ENCODE data around the gene FBXL22.

The FBXL22 gene

DNA sequence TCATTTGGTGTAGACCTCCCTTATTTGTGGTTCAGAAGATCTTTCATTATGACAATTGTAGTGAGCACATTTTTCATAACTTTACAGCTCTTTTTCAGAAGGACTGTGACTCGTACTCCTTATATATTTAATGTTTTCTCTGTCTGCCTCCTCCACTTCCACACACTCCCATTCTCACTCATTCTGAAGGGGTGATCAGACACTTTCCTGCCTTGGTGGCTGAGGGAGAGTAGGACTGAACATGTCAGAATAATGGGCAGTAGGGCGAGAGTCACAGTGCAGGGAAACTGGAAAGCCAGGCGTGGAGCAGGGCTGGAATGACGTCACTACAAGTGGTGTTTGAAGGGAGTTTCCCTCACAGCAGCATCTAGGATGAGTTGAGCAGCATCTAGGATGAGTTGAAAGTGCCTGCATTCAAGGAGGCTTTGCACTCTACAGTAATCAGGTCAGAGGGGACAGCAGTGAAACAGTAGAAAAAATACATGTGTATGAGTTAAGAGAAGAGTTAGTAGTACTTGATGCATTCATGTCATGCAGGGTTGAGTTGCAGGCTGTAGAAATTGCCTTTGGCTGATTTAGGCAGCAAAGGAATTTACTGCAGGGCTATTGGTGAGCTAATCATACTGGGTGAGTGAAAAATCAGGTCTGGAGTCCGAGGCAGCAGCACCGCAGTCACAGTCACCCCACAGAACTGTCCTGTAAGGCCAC lies 36.3 kb upstream of the FBXL22 start:
- Histone ChIP-seq H3K4me2 (ENCODE audit: low read length) (peak overlapping the region; percentile 33), H3K79me2 (ENCODE audit: low read length) (no peaks in the 10 kb centered on the region; the same call in 1 of the 2 replicates), H3K4me1 (ENCODE audit: low read length) (peaks cover 20% of the 10 kb centered on the region), H2AFZ (ENCODE audit: low read depth, low read length) (no peak overlapping the region), H3K9me3 (ENCODE audit: insufficient read depth, low read length) (no peaks in the 10 kb centered on the region), H3K36me3 (replicated peaks; ENCODE audit: low read depth, low read length) (peaks cover 60% of the 10 kb centered on the region), H3K9ac (ENCODE audit: low read length) (no peak overlapping the region), H3K27me3 (ENCODE audit: low read depth, low read length) (no peaks in the 10 kb centered on the region), H3K27ac (ENCODE audit: low read length) (no peak overlapping the region), H3K4me3 (ENCODE audit: low read length) (no peak overlapping the region), H4K20me1 (ENCODE audit: insufficient read depth, low read length) (peaks cover 20% of the 10 kb centered on the region; the same call in 1 of the 2 replicates)
- TF ChIP-seq, protein P1, sequence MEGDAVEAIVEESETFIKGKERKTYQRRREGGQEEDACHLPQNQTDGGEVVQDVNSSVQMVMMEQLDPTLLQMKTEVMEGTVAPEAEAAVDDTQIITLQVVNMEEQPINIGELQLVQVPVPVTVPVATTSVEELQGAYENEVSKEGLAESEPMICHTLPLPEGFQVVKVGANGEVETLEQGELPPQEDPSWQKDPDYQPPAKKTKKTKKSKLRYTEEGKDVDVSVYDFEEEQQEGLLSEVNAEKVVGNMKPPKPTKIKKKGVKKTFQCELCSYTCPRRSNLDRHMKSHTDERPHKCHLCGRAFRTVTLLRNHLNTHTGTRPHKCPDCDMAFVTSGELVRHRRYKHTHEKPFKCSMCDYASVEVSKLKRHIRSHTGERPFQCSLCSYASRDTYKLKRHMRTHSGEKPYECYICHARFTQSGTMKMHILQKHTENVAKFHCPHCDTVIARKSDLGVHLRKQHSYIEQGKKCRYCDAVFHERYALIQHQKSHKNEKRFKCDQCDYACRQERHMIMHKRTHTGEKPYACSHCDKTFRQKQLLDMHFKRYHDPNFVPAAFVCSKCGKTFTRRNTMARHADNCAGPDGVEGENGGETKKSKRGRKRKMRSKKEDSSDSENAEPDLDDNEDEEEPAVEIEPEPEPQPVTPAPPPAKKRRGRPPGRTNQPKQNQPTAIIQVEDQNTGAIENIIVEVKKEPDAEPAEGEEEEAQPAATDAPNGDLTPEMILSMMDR (IDR thresholded peaks at IDR 0.05; ENCODE audit: low read depth, low read length) = no peak
- no peak for TF ChIP-seq EZH2phosphoT487 (IDR thresholded peaks at IDR 0.05; ENCODE audit: low read depth)

- Histone ChIP-seq H3K79me2 (ENCODE audit: low read length) (no peaks in the 10 kb centered on the region), H4K20me1 (ENCODE audit: insufficient read depth, low read length) (peaks cover 15% of the 10 kb centered on the region; the same call in 1 of the 2 replicates)
- TF ChIP-seq EZH2phosphoT487 (IDR thresholded peaks at IDR 0.05; ENCODE audit: low read depth) = no peak
- TF ChIP-seq, protein P1 (IDR thresholded peaks at IDR 0.05; ENCODE audit: low read depth, low read length) = no peak
Observed at GRCh38 chr15:63564093-63564492, 33.1 kb upstream of the FBXL22 start.

DNA sequence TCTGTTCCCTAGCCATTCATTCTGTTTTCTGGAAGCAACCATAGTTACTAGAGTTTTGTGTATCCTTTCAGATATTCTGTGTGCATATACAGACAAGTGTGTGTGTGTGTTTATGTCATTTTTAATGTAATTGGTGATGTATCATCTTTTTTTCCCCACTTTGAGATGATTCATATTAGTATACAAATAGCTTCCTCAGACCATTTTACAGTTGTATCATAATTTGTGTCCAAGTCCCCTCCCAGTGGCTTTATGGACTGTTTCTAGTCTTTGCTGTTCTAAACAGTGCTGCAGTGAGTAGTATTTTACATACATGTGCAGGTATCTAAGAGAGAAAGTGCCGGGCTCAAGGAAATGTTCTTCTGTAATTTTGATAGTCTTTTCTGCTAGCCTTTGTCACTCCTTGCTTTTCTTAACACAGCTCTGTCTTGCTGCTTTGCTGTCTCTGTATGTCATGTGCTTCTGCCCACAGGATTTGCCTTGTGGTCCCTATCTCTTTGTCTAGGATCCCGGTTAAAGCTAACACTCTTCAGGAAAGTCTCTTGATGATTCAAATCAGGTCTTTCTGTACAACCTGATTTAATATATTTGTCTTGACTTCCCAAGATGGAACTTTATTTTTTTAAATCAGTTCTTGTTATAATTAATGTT lies 31.5 kb upstream of the FBXL22 start:
- no peak overlapping the region for H2AFZ ChIP-seq (ENCODE audit: low read depth, low read length)
- peaks cover 15% of the 10 kb centered on the region; the same call in 1 of the 2 replicates for H4K20me1 ChIP-seq (ENCODE audit: insufficient read depth, low read length)
- 0 out of 2 replicates have a peak overlapping the region, but pooled peaks have one; percentile 0 for H3K4me2 ChIP-seq (ENCODE audit: low read length)
- no peak for TF ChIP-seq EZH2phosphoT487 (IDR thresholded peaks at IDR 0.05; ENCODE audit: low read depth)
- TF ChIP-seq, protein P1 (IDR thresholded peaks at IDR 0.05; ENCODE audit: low read depth, low read length) = no peak
- no peaks in the 10 kb centered on the region for H3K79me2 ChIP-seq (ENCODE audit: low read length)
- H3K9ac ChIP-seq (ENCODE audit: low read length) = no peak overlapping the region
- H3K36me3 ChIP-seq (replicated peaks; ENCODE audit: low read depth, low read length) = peaks cover 54% of the 10 kb centered on the region
- H3K4me1 ChIP-seq (ENCODE audit: low read length) = peaks cover 14% of the 10 kb centered on the region
- peak overlapping the region; percentile 34 for H3K27ac ChIP-seq (ENCODE audit: low read length)
- no peaks in the 10 kb centered on the region for H3K27me3 ChIP-seq (ENCODE audit: low read depth, low read length)
- H3K9me3 ChIP-seq (ENCODE audit: insufficient read depth, low read length) = no peaks in the 10 kb centered on the region
- no peak overlapping the region for H3K4me3 ChIP-seq (ENCODE audit: low read length)

More at GRCh38 chr15:63564093-63564492, 33.1 kb upstream of the FBXL22 start:
- Histone ChIP-seq H3K36me3 (replicated peaks; ENCODE audit: low read depth, low read length) (peaks cover 56% of the 10 kb centered on the region), H3K4me1 (ENCODE audit: low read length) (peaks cover 21% of the 10 kb centered on the region), H2AFZ (ENCODE audit: low read depth, low read length) (no peak overlapping the region), H3K9ac (ENCODE audit: low read length) (no peak overlapping the region), H3K9me3 (ENCODE audit: insufficient read depth, low read length) (no peaks in the 10 kb centered on the region), H3K27me3 (ENCODE audit: low read depth, low read length) (no peaks in the 10 kb centered on the region), H3K4me2 (ENCODE audit: low read length) (no peak overlapping the region), H3K4me3 (ENCODE audit: low read length) (no peak overlapping the region), H3K27ac (ENCODE audit: low read length) (no peak overlapping the region)

GRCh38 chr15:63572749-63573464 lies 24.3 kb upstream of the FBXL22 start:
- no peaks in the 10 kb centered on the region; the same call in 1 of the 2 replicates for H4K20me1 ChIP-seq (ENCODE audit: insufficient read depth, low read length)
- H3K27ac ChIP-seq (ENCODE audit: low read length) = no peak overlapping the region
- no peak overlapping the region for H2AFZ ChIP-seq (ENCODE audit: low read depth, low read length)
- peaks cover 51% of the 10 kb centered on the region for H3K36me3 ChIP-seq (replicated peaks; ENCODE audit: low read depth, low read length)
- H3K9me3 ChIP-seq (ENCODE audit: insufficient read depth, low read length) = no peaks in the 10 kb centered on the region
- H3K9ac ChIP-seq (ENCODE audit: low read length) = no peak overlapping the region
- H3K4me1 ChIP-seq (ENCODE audit: low read length) = no peaks in the 10 kb centered on the region
- H3K27me3 ChIP-seq (ENCODE audit: low read depth, low read length) = no peaks in the 10 kb centered on the region
- no peak for TF ChIP-seq EZH2phosphoT487 (IDR thresholded peaks at IDR 0.05; ENCODE audit: low read depth)
- TF ChIP-seq, protein P1 (IDR thresholded peaks at IDR 0.05; ENCODE audit: low read depth, low read length) = no peak
- H3K79me2 ChIP-seq (ENCODE audit: low read length) = no peaks in the 10 kb centered on the region
- no peak overlapping the region for H3K4me3 ChIP-seq (ENCODE audit: low read length)
- H3K4me2 ChIP-seq (ENCODE audit: low read length) = no peak overlapping the region
